Endothelial cell of umbilical vein (primary cell): ENCODE measurements around the gene MOCOS. TPM values are rescaled to one million over a fixed set of nuclear protein-coding genes. Genes with fewer than 3 reads are reported as not detected.

ENCODE experiments used
- BruUV-seq: library from RNA; stranded (reverse); fragments of 400-500 nt; replicated peaks from 2 replicates; lab custom pipeline; 2021; lab: Mats Ljungman, UMichigan
- CTCF ChIA-PET: fragments of 300-600, 350-600 bp; sonication (Branson Sonifier 250); formaldehyde crosslinking; loops from one replicate; lab custom pipeline; 2021; ENCODE audit warnings: antibody characterized with exemption, inconsistent platforms; lab: Charles Lee
- POLR2A ChIA-PET: fragments of 300-600, 350-600 bp; sonication (Branson Sonifier 250); formaldehyde crosslinking; loops from one replicate; lab custom pipeline; 2021; ENCODE audit warnings: antibody characterized with exemption, inconsistent platforms; lab: Charles Lee
- DNase-seq: peaks from one replicate; pipeline ENCODE4 v3.0.0-alpha.2; 2011; ENCODE audit warnings: low read depth, low spot score
- FAIRE-seq: peaks from 2 replicates; lab custom pipeline; 2011; peaks lifted over from hg19 to GRCh38; lab: Jason Lieb, UNC
- H2AFZ ChIP-seq: 2 replicates; pipeline ENCODE4 v1.6.0; 2012; ENCODE audit warnings: low read depth, low read length, control low read depth, inconsistent platforms
- H3K27ac ChIP-seq: 2 replicates; pipeline ENCODE4 v1.5.1; 2011; ENCODE audit warnings: low read depth, mild to moderate bottlenecking, control low read depth, low read length, moderate library complexity; ENCODE audit not compliant: insufficient read depth
- H3K27me3 ChIP-seq, 2 experiments: 2 replicates each; pipeline versions ENCODE4 v1.6.0 to v1.6.1; 2011; ENCODE audit warnings: low read length in 2 of 2, mixed read lengths in 1 of 2; ENCODE audit not compliant: control insufficient read depth in 2 of 2, insufficient read depth in 2 of 2
- H3K36me3 ChIP-seq, 2 experiments: 2 replicates in 1 of 2; 3 replicates in 1 of 2; pipeline ENCODE4 v1.5.1; 2011; ENCODE audit warnings: low read length in 2 of 2, mild to moderate bottlenecking in 1 of 2, moderate library complexity in 1 of 2; ENCODE audit not compliant: control insufficient read depth in 2 of 2, insufficient read depth in 2 of 2; ENCODE audit errors: extremely low read depth in 1 of 2
- H3K4me1 ChIP-seq: 3 replicates; pipeline ENCODE4 v1.5.1; 2011; ENCODE audit warnings: mild to moderate bottlenecking, low read length; ENCODE audit not compliant: control insufficient read depth, insufficient read depth; ENCODE audit errors: extremely low read depth
- H3K4me2 ChIP-seq: 2 replicates; pipeline ENCODE4 v1.6.1; 2011; ENCODE audit warnings: low read length, control low read depth, mixed read lengths; ENCODE audit not compliant: insufficient read depth
- H3K4me3 ChIP-seq, 3 experiments: fragments of 200-600 bp in 1 of 3; sonication (generic), shearing (Covaris generic) in 1 of 3; replicated peaks in 1 of 3; 2 replicates each; pipeline ENCODE4 v1.5.1; 2011 to 2016; ENCODE audit warnings: control low read depth in 3 of 3, low read length in 3 of 3, mild to moderate bottlenecking in 2 of 3, inconsistent platforms in 1 of 3, low read depth in 1 of 3, moderate library complexity in 1 of 3; ENCODE audit not compliant: insufficient read depth in 1 of 3
- H3K79me2 ChIP-seq: 2 replicates; pipeline ENCODE4 v1.6.0; 2012; ENCODE audit warnings: low read length, inconsistent platforms; ENCODE audit not compliant: control insufficient read depth, insufficient read depth
- H3K9ac ChIP-seq: replicated peaks from 2 replicates; pipeline ENCODE3; 2011; ENCODE audit warnings: low read length, control low read depth; ENCODE audit not compliant: insufficient read depth; ENCODE audit errors: extremely low read depth
- H3K9me1 ChIP-seq: replicated peaks from 3 replicates; pipeline ENCODE4 v1.6.0; 2011; ENCODE audit warnings: mild to moderate bottlenecking, low read length; ENCODE audit not compliant: control insufficient read depth, insufficient read depth; ENCODE audit errors: extremely low read depth
- H3K9me3 ChIP-seq: replicated peaks from 2 replicates; pipeline ENCODE4 v1.5.1; 2012; ENCODE audit warnings: low read length, inconsistent platforms; ENCODE audit not compliant: control insufficient read depth, insufficient read depth
- H4K20me1 ChIP-seq: replicated peaks from 2 replicates; pipeline ENCODE3; 2011; ENCODE audit warnings: mild to moderate bottlenecking, low read length; ENCODE audit not compliant: control insufficient read depth, insufficient read depth; ENCODE audit errors: extremely low read depth
- CTCF ChIP-seq, 2 donors: IDR thresholded peaks; 1 replicate in 1 of 2; 2 replicates in 1 of 2; pipeline ENCODE4 v1.5.1; 2011; ENCODE audit warnings: low read length in 2 of 2, mild to moderate bottlenecking in 2 of 2, moderate library complexity in 2 of 2, control low read depth in 1 of 2, inconsistent platforms in 1 of 2, low read depth in 1 of 2; ENCODE audit not compliant: insufficient read depth in 1 of 2; ENCODE audit errors: extremely low read depth in 1 of 2
- EZH2 ChIP-seq: IDR thresholded peaks from 2 replicates; pipeline ENCODE4 v1.6.1; 2012; ENCODE audit warnings: borderline replicate concordance, low read depth, mild to moderate bottlenecking, moderate library complexity, low read length, inconsistent platforms; ENCODE audit not compliant: severe bottlenecking
- FOS ChIP-seq: IDR thresholded peaks from 2 replicates; pipeline ENCODE4 v1.6.1; 2011; ENCODE audit warnings: mild to moderate bottlenecking, low read length, moderate library complexity, borderline replicate concordance; ENCODE audit not compliant: insufficient read depth
- GATA2 ChIP-seq: IDR thresholded peaks from 2 replicates; pipeline ENCODE4 v1.7.0; 2011; ENCODE audit warnings: low read depth, mild to moderate bottlenecking, moderate library complexity, mixed read lengths, low read length; ENCODE audit not compliant: insufficient read length, insufficient read depth
- JUN ChIP-seq: IDR thresholded peaks from 2 replicates; pipeline ENCODE4 v1.6.1; 2011; ENCODE audit warnings: borderline replicate concordance, low read depth; ENCODE audit not compliant: insufficient read length, insufficient read depth
- MAX ChIP-seq: IDR thresholded peaks from 2 replicates; pipeline ENCODE4 v1.6.1; 2011; ENCODE audit not compliant: insufficient read depth, insufficient read length
- MYC ChIP-seq: IDR thresholded peaks from one replicate; pipeline ENCODE4 v1.6.1; 2011; ENCODE audit warnings: mild to moderate bottlenecking, low read depth, low read length
- POLR2A ChIP-seq: IDR thresholded peaks from 2 replicates; pipeline ENCODE4 v1.6.1; 2012; ENCODE audit warnings: low read depth, mild to moderate bottlenecking, control low read depth, low read length
- POLR2AphosphoS5 ChIP-seq: IDR thresholded peaks from 2 replicates; pipeline ENCODE4 v1.6.1; 2012; ENCODE audit warnings: low read depth, mild to moderate bottlenecking, control low read depth, low read length, moderate library complexity; ENCODE audit not compliant: insufficient read depth
- dilution Hi-C: fragments of 300-500 bp; cut with MboI; formaldehyde crosslinking; loops from one replicate; pipeline ENCODE4 v1.15.0; 2019; ENCODE audit warnings: low sequenced_read_pairs; ENCODE audit not compliant: extremely low pct_ligation_motif_present
- intact Hi-C: fragments of 100-400 bp; cut with micrococcal nuclease; formaldehyde crosslinking; loops from one replicate; pipeline ENCODE4 v1.10.0; 2022
- polyA plus RNA-seq, 4 experiments: library from polyadenylated mRNA; depleted of rRNA in 3 of 4; stranded (reverse) in 3 of 4; unstranded in 1 of 4; fragments of >200 nt; gene quantifications; 2 replicates each; pipeline versions ENCODE4 v1.2.1 to v1.2.3, GENCODE V29; 2011 to 2012; ENCODE audit warnings: missing spikeins in 1 of 4
- total RNA-seq: library from RNA; stranded (reverse); gene quantifications from 2 replicates; pipeline ENCODE4 v1.2.3, GENCODE V29; 2021

Gene MOCOS
- total and polyA plus RNA-seq, 2 donors (not counting 3 experiments of a cell fraction or from before 2014, with no cell fraction given), result 0.18 to 0.88 TPM

DNA sequence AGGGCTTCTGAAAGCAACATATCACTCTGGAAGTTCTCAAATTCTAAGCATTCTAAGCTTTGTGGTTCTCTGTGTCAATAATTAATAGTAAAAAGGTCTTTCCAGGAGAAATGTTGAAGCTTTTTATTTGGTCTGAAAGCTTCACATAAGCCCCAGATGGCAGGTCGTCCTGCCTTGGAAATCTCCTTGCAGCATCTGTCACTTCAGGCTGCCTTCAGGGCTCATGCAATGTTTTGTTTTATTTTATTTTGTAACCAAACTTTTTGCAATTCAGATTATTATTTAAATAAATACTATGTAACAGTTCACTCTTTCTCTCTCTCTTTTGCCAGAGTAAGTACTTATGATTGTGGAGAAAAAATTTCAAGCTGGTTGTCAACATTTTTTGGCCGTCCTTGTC, 63.5 kb downstream of the MOCOS start:
- CTCF ChIA-PET, result no interaction called here
- no peak overlapping the region for H3K4me3 ChIP-seq
- no TSS peak for BruUV-seq

More for the DNA sequence above, 63.5 kb downstream of the MOCOS start:
- Histone ChIP-seq H3K27me3 (peaks cover 2 to 4% of the 10 kb centered on the region in 2 experiments), H3K27ac (no peak overlapping the region), H3K9me3 (no peaks in the 10 kb centered on the region), H3K9me1 (no peaks in the 10 kb centered on the region), H3K9ac (no peak overlapping the region), H3K4me2 (no peak overlapping the region), H3K4me1 (no peaks in the 10 kb centered on the region), H3K36me3 (no peaks in the 10 kb centered on the region), H2AFZ (no peak overlapping the region), H4K20me1 (no peaks in the 10 kb centered on the region), H3K79me2 (no peaks in the 10 kb centered on the region)
- dilution Hi-C loops, result no loop called here
- TF ChIP-seq FOS (no peak), MYC (no peak), EZH2 (no peak), POLR2A (no peak), CTCF (IDR thresholded peaks at IDR 0.05; ENCODE audit: extremely low read depth in 1 of 2, insufficient read depth in 1 of 2, low read depth in 1 of 2, low read length in 2 of 2) (no peak), MAX (no peak), JUN (no peak), POLR2AphosphoS5 (no peak), GATA2 (no peak)
- POLR2A ChIA-PET, result no interaction called here
- FAIRE-seq (no peak), DNase-seq (no peak)
- intact Hi-C loops, result no loop called here
